Effector CD4-positive, alpha-beta T cell (primary cell): ENCODE data around the gene SCFD2.

ENCODE experiments used
- DNase-seq: peaks from one replicate; pipeline ENCODE4 v3.0.0-alpha.2; 2020

SCFD2 gene

GRCh38 chr4:52979020-52979419, 386.8 kb downstream of the SCFD2 start:
- no peak for DNase-seq

- DNase-seq: no peak
Observed at GRCh38 chr4:52977252-52977651, 388.6 kb downstream of the SCFD2 start.

- DNase-seq: no peak
Observed at GRCh38 chr4:52976523-52977230, 389.2 kb downstream of the SCFD2 start.

GRCh38 chr4:52968691-52969090, 397.2 kb downstream of the SCFD2 start:
- no peak for DNase-seq

- DNase-seq: no peak
Observed at GRCh38 chr4:52968241-52968640, 397.6 kb downstream of the SCFD2 start.

- no peak for DNase-seq
Observed at GRCh38 chr4:52966781-52967180, 399.1 kb downstream of the SCFD2 start.

GRCh38 chr4:52966172-52966571, 399.7 kb downstream of the SCFD2 start:
- no peak for DNase-seq

GRCh38 chr4:52964561-52965101, 401.2 kb downstream of the SCFD2 start:
- no peak for DNase-seq

- no peak for DNase-seq
Observed at GRCh38 chr4:52964011-52964410, 401.9 kb downstream of the SCFD2 start.

- no peak for DNase-seq
Observed at GRCh38 chr4:52962721-52963120, 403.1 kb downstream of the SCFD2 start.

- DNase-seq: no peak
Observed at GRCh38 chr4:52961666-52962412, 404.0 kb downstream of the SCFD2 start.

- no peak for DNase-seq
Observed at GRCh38 chr4:52959541-52959940, 406.3 kb downstream of the SCFD2 start.

- no peak for DNase-seq
Observed at GRCh38 chr4:52957835-52958631, 407.8 kb downstream of the SCFD2 start.

- no peak for DNase-seq
Observed at GRCh38 chr4:52957220-52957686, 408.6 kb downstream of the SCFD2 start.

- DNase-seq: no peak
Observed at GRCh38 chr4:52956691-52957090, 409.2 kb downstream of the SCFD2 start.

GRCh38 chr4:52954560-52955170, 411.2 kb downstream of the SCFD2 start:
- no peak for DNase-seq

GRCh38 chr4:52952540-52952939, 413.3 kb downstream of the SCFD2 start:
- DNase-seq: no peak

GRCh38 chr4:52951016-52951415, 414.8 kb downstream of the SCFD2 start:
- DNase-seq: no peak

- DNase-seq: no peak
Observed at GRCh38 chr4:52950226-52950625, 415.6 kb downstream of the SCFD2 start.

GRCh38 chr4:52949336-52949735, 416.5 kb downstream of the SCFD2 start:
- DNase-seq: no peak

GRCh38 chr4:52948057-52948423, 417.8 kb downstream of the SCFD2 start:
- DNase-seq: no peak

GRCh38 chr4:52947401-52948056, 418.3 kb downstream of the SCFD2 start:
- DNase-seq: no peak
